Heart right ventricle (tissue), 16 donors: Measurements from ENCODE around the gene IYD. TPM values are rescaled to one million over a fixed set of nuclear protein-coding genes. Genes with fewer than 3 reads are reported as not detected.

Source experiments
- ATAC-seq, 8 donors: fragments of 200-7000 bp; cut with Tn5 transposase; one replicate each; pipeline ENCODE4 v1.9.1; 2020; ENCODE audit warnings: mild to moderate bottlenecking in 8 of 8, moderate library complexity in 8 of 8, moderate number of reproducible peaks in 1 of 8
- DNase-seq, 2 donors: peaks; one replicate each; pipeline ENCODE4 v3.0.0-alpha.2; 2020
- H3K27ac ChIP-seq, 10 donors: fragments of 200-600 bp; sonication (generic) in 2 of 10; one replicate each; pipeline versions ENCODE4 v1.5.0 to v1.8.0; 2020 to 2022; ENCODE audit warnings: mild to moderate bottlenecking in 3 of 10
- H3K27me3 ChIP-seq, 7 donors: fragments of 200-600 bp; one replicate each; pipeline ENCODE4 v1.8.0; 2021 to 2022; ENCODE audit warnings: mild to moderate bottlenecking in 2 of 7
- H3K36me3 ChIP-seq, 9 donors: fragments of 200-600 bp; sonication (generic) in 1 of 9; one replicate each; pipeline versions ENCODE4 v1.5.0 to v1.8.0; 2020 to 2022; ENCODE audit warnings: mild to moderate bottlenecking in 2 of 9
- H3K4me1 ChIP-seq, 9 donors: fragments of 200-600 bp; sonication (generic) in 1 of 9; one replicate each; pipeline versions ENCODE4 v1.5.0 to v1.8.0; 2020 to 2022; ENCODE audit warnings: mild to moderate bottlenecking in 4 of 9
- H3K4me3 ChIP-seq, 10 donors: fragments of 200-600 bp; sonication (generic) in 2 of 10; one replicate each; pipeline versions ENCODE4 v1.5.0 to v1.8.0; 2020 to 2022; ENCODE audit warnings: mild to moderate bottlenecking in 7 of 10, moderate library complexity in 2 of 10
- H3K9me3 ChIP-seq, 11 donors: fragments of 200-600 bp in 10 of 11; sonication (generic) in 2 of 11; one replicate each; pipeline versions ENCODE4 v1.5.0 to v1.8.0; 2013 to 2022; ENCODE audit warnings: mild to moderate bottlenecking in 2 of 11, control low read depth in 1 of 11, moderate library complexity in 1 of 11
- CTCF ChIP-seq, 9 donors: fragments of 200-600 bp; sonication (generic) in 2 of 9; IDR thresholded peaks; one replicate each; pipeline versions ENCODE4 v1.5.0 to v1.8.0; 2021 to 2022; ENCODE audit warnings: antibody characterized with exemption in 9 of 9, mild to moderate bottlenecking in 5 of 9, moderate library complexity in 1 of 9
- WGBS, 2 donors: extraction: QIAGEN DNeasy Blood & Tissue Kit; methylation state at CpG; one replicate each; pipeline ENCODE4 v1.1.7; 2013; ENCODE audit warnings: inconsistent platforms in 1 of 2; 5-methylcytosine and 5-hydroxymethylcytosine counted together
- intact Hi-C, 10 donors: fragments of 100-400 bp; cut with DNase I; formaldehyde crosslinking; loops; one replicate each; pipeline versions ENCODE4 v1.11.1 to v1.14.2; 2022
- polyA plus RNA-seq, 2 donors: library from polyadenylated mRNA; stranded (reverse); fragments of 200-250 nt; gene quantifications; one replicate each; pipeline ENCODE4 v1.2.3, GENCODE V29; 2013
- total RNA-seq, 10 donors: library from RNA; stranded (reverse); fragmentation: NEBNext Ultra II Directional in 3 of 10; extraction: Animal tissue kit (Norgen Biotek cat#: 25700) in 3 of 10; gene quantifications; one replicate each; pipeline versions ENCODE4 v1.2.1 to v1.2.4, GENCODE V29; 2021 to 2023
- donor health status: Arrhythmogenic right ventricular cardiomyopathy.
- donor health status: ischemic (EF 13 %, LVEDD 7.1; RV severe dilation, severe dysfunction).
- donor health status: healthy with polysubstance abuse.
- donor health status: DM: no; HTN: yes; CAD: no.
- donor health status: DM: no; HTN: no; CAD: no.
- donor health status: ischemic (EF 25% LVEDD 6.9; RV normal size, moderate dysfunction).
- donor health status: ischemic (EF 25% LVEDD 5.7; RV mildly dilated, moderate dysfunction).
- donor health status: healthy.
- donor health status: DM: yes; HTN: yes; CAD: no.
- donor health status: Ischemic cardiomyopathy.
- donor health status: ischemic (EF 35%, LVEDD 5.7; RV mildly dilated, moderate dysfunction).
- donor health status: nonischemic (EF 11% LVEDD 7.7; RV severe dilation, severe dysfunction).
- donor health status: DM: yes; HTN: yes; CAD: no.
- donor health status: PGD.
- donor health status: ischemic (EF 29% LVEDD 5.4; RV normal size, mild dysfunction).
- donor health status: nonischemic (EF 23%, LVEDD 6.1; RV moderate dilation, normal function).

IYD gene
- total and polyA plus RNA-seq, 12 donors = not detected

GRCh38 chr6:150323205-150323604 is 45.6 kb upstream of the IYD start:
- TF ChIP-seq CTCF (IDR thresholded peaks at IDR 0.05) = no peak
- H3K27ac ChIP-seq = peak overlapping the region in 1 of 10 donors; percentile 15
- no peaks in the 10 kb centered on the region for H3K36me3 ChIP-seq
- DNase-seq (no peak), ATAC-seq (no peak)
- no peaks in the 10 kb centered on the region for H3K9me3 ChIP-seq
- H3K4me3 ChIP-seq = no peak overlapping the region
- H3K27me3 ChIP-seq = no peaks in the 10 kb centered on the region
- peaks cover 0 to 50% (median 27%) of the 10 kb centered on the region in 9 donors for H3K4me1 ChIP-seq
- WGBS, 2 donors = 85 to 86% methylated on average over 8 of the region's 8 CpGs
- intact Hi-C loops = loop anchor here in 2 of 10 donors (5.0 to 10.0 kb wide), 2 partner anchors 178 to 181 kb away; partner anchors contain the start of gene PPP1R14C (in 2 of the 2)

GRCh38 chr6:150324044-150324443 is 44.8 kb upstream of the IYD start:
- Histone ChIP-seq H3K27me3 (no peaks in the 10 kb centered on the region), H3K4me3 (no peak overlapping the region), H3K9me3 (no peaks in the 10 kb centered on the region), H3K36me3 (no peaks in the 10 kb centered on the region), H3K27ac (no peak overlapping the region), H3K4me1 (peaks cover 0 to 50% (median 27%) of the 10 kb centered on the region in 9 donors)
- TF ChIP-seq CTCF (IDR thresholded peaks at IDR 0.05) = no peak
- DNase-seq (no peak), ATAC-seq (no peak)
- 87 to 91% methylated on average over 6 of the region's 6 CpGs for WGBS, 2 donors
- intact Hi-C loops = loop anchor here in 2 of 10 donors (5.0 to 10.0 kb wide), 2 partner anchors 179 to 182 kb away; partner anchors contain the start of gene PPP1R14C (in 2 of the 2)

GRCh38 chr6:150325066-150325772 is 43.6 kb upstream of the IYD start:
- peaks cover 0 to 46% (median 23%) of the 10 kb centered on the region in 9 donors for H3K4me1 ChIP-seq
- no peaks in the 10 kb centered on the region for H3K36me3 ChIP-seq
- ATAC-seq (no peak), DNase-seq (no peak)
- H3K4me3 ChIP-seq = no peak overlapping the region
- intact Hi-C loops = loop anchor here in 1 of 10 donors (10.0 kb wide), 1 partner anchor 180 kb away; the partner anchor contains the start of gene PPP1R14C
- H3K9me3 ChIP-seq = no peaks in the 10 kb centered on the region
- WGBS, 2 donors = 74 to 81% methylated on average over 5 of the region's 5 CpGs
- no peak for TF ChIP-seq CTCF (IDR thresholded peaks at IDR 0.05)
- H3K27ac ChIP-seq = no peak overlapping the region
- H3K27me3 ChIP-seq = no peaks in the 10 kb centered on the region

- no peaks in the 10 kb centered on the region for H3K9me3 ChIP-seq
- peaks cover 0 to 31% (median 12%) of the 10 kb centered on the region in 9 donors for H3K4me1 ChIP-seq
- H3K27ac ChIP-seq = peak overlapping the region in 4 of 10 donors; percentile 6 to 41 (median 22)
- intact Hi-C loops = loop anchor here in 1 of 10 donors (10.0 kb wide), 1 partner anchor 182 kb away; the partner anchor contains the start of gene PPP1R14C
- H3K27me3 ChIP-seq = no peaks in the 10 kb centered on the region
- no peak for TF ChIP-seq CTCF (IDR thresholded peaks at IDR 0.05)
- WGBS, 2 donors = 39 to 62% methylated on average over 5 of the region's 5 CpGs
- DNase-seq = peak; percentile 30 to 34
- ATAC-seq = peak in 7 of 8 donors; percentile 20 to 86 (median 80)
- H3K36me3 ChIP-seq = no peaks in the 10 kb centered on the region
- H3K4me3 ChIP-seq = no peak overlapping the region
Measured at GRCh38 chr6:150327117-150327774, 41.6 kb upstream of the IYD start.
